SK-N-SH (cell line): Measurements from ENCODE around the gene CFAP210. TPM values are rescaled to one million over a fixed set of nuclear protein-coding genes. Genes with fewer than 3 reads are reported as not detected.

Experiments used
- CTCF ChIA-PET: fragments of 300-600, 350-600 bp; formaldehyde crosslinking; extraction: SDS; loops from one replicate; lab custom pipeline; 2021; lab: Yijun Ruan, JAX
- POLR2A ChIA-PET: fragments of 350-600 bp; sonication (Branson Sonifier 250); formaldehyde crosslinking; extraction: SDS; loops from one replicate; lab custom pipeline; 2020; ENCODE audit warnings: antibody characterized with exemption, inconsistent platforms; lab: Yijun Ruan, JAX
- DNase-seq: peaks from one replicate; pipeline ENCODE4 v3.0.0; 2012
- H2AFZ ChIP-seq: fragments of 200-600 bp; sonication (generic); 2 replicates; pipeline ENCODE4 v1.8.1; 2016; ENCODE audit warnings: antibody characterized with exemption, mild to moderate bottlenecking, low read depth
- H3F3A ChIP-seq: fragments of 200-600 bp; sonication (generic); replicated peaks from 2 replicates; pipeline ENCODE3; 2016; ENCODE audit warnings: antibody characterized with exemption, mild to moderate bottlenecking; ENCODE audit not compliant: insufficient read depth
- H3K27ac ChIP-seq, 2 experiments: fragments of 200-500 bp in 1 of 2; fragments of 200-600 bp in 1 of 2; sonication (Bioruptor generic) in 1 of 2; sonication (generic), shearing (Covaris generic) in 1 of 2; 2 replicates each; pipeline versions ENCODE4 v1.5.1 to v1.6.1; 2014 to 2016; ENCODE audit warnings: low read depth in 2 of 2, inconsistent platforms in 1 of 2, low read length in 1 of 2, mild to moderate bottlenecking in 1 of 2, mixed read lengths in 1 of 2
- H3K27me3 ChIP-seq: fragments of 200-600 bp; sonication (generic), shearing (Covaris generic); 2 replicates; pipeline ENCODE4 v1.6.1; 2016; ENCODE audit warnings: mixed run types; ENCODE audit not compliant: insufficient read depth
- H3K36me3 ChIP-seq, 2 experiments: fragments of 200-500 bp in 1 of 2; fragments of 200-600 bp in 1 of 2; sonication (Bioruptor generic) in 1 of 2; sonication (generic) in 1 of 2; replicated peaks in 1 of 2; 2 replicates each; pipeline versions ENCODE3 to v1.5.1; 2014 to 2016; ENCODE audit warnings: low read length in 1 of 2, mild to moderate bottlenecking in 1 of 2; ENCODE audit not compliant: insufficient read depth in 2 of 2, control insufficient read depth in 1 of 2
- H3K4me1 ChIP-seq, 2 experiments: fragments of 200-500 bp in 1 of 2; fragments of 200-600 bp in 1 of 2; sonication (Bioruptor generic) in 1 of 2; sonication (generic), shearing (Covaris generic) in 1 of 2; 2 replicates each; pipeline versions ENCODE4 v1.5.1 to v1.6.1; 2014 to 2016; ENCODE audit warnings: low read depth in 1 of 2, low read length in 1 of 2, mixed run types in 1 of 2; ENCODE audit not compliant: insufficient read depth in 2 of 2, control insufficient read depth in 1 of 2
- H3K4me2 ChIP-seq: fragments of 200-600 bp; sonication (generic), shearing (Covaris generic); 2 replicates; pipeline ENCODE4 v1.6.1; 2017; ENCODE audit warnings: mixed run types
- H3K4me3 ChIP-seq, 2 experiments: fragments of 200-500 bp in 1 of 2; fragments of 200-600 bp in 1 of 2; sonication (Bioruptor generic) in 1 of 2; sonication (generic), shearing (Covaris generic) in 1 of 2; 2 replicates each; pipeline versions ENCODE4 v1.5.1 to v1.8.1; 2014 to 2016; ENCODE audit warnings: low read depth in 2 of 2, inconsistent platforms in 1 of 2, low read length in 1 of 2, mild to moderate bottlenecking in 1 of 2, mixed read lengths in 1 of 2, moderate library complexity in 1 of 2
- H3K79me2 ChIP-seq: fragments of 200-600 bp; sonication (generic); 2 replicates; pipeline ENCODE4 v1.8.1; 2017; ENCODE audit warnings: mild to moderate bottlenecking; ENCODE audit not compliant: insufficient read depth
- H3K9ac ChIP-seq: fragments of 200-600 bp; sonication (generic); 2 replicates; pipeline ENCODE4 v1.6.1; 2017; ENCODE audit warnings: mixed run types
- H3K9me2 ChIP-seq: fragments of 200-600 bp; sonication (generic); 2 replicates; pipeline ENCODE4 v1.6.1; 2017; ENCODE audit warnings: mixed run types
- H3K9me3 ChIP-seq: fragments of 200-600 bp; sonication (generic); 2 replicates; pipeline ENCODE4 v1.6.1; 2017; ENCODE audit warnings: mixed run types, mild to moderate bottlenecking, moderate library complexity
- H4K20me1 ChIP-seq: fragments of 200-600 bp; sonication (generic); 2 replicates; pipeline ENCODE4 v1.6.1; 2017; ENCODE audit warnings: mild to moderate bottlenecking, mixed run types; ENCODE audit not compliant: insufficient read depth
- EZH2phosphoT487 ChIP-seq: fragments of 200-600 bp; sonication (generic); IDR thresholded peaks from 2 replicates; pipeline ENCODE4 v1.6.1; 2017; ENCODE audit warnings: low read depth, mixed run types, mild to moderate bottlenecking, antibody characterized with exemption, moderate library complexity, borderline replicate concordance
- GATA2 ChIP-seq: sonication (generic); formaldehyde crosslinking; IDR thresholded peaks from 2 replicates; pipeline ENCODE4 v1.5.0; 2020; ENCODE audit warnings: mild to moderate bottlenecking, missing genetic modification reagents
- NRF1 ChIP-seq: IDR thresholded peaks from 2 replicates; pipeline ENCODE4 v1.6.1; 2012; ENCODE audit warnings: low read depth, mild to moderate bottlenecking, low read length
- RAD21 ChIP-seq: IDR thresholded peaks from 2 replicates; pipeline ENCODE4 v1.6.1; 2012; ENCODE audit warnings: mild to moderate bottlenecking, low read length
- RCOR1 ChIP-seq: fragments of 150-350 bp; IDR thresholded peaks from 2 replicates; pipeline ENCODE4 v1.6.1; 2017; ENCODE audit warnings: antibody characterized with exemption, low read length
- RFX5 ChIP-seq: IDR thresholded peaks from 2 replicates; pipeline ENCODE4 v1.6.1; 2012; ENCODE audit warnings: mild to moderate bottlenecking, improper control_type of control experiment, low read length
- RXRA ChIP-seq: IDR thresholded peaks from 2 replicates; pipeline ENCODE4 v1.4.0; 2012; ENCODE audit warnings: low read depth, mild to moderate bottlenecking, borderline replicate concordance
- TCF12 ChIP-seq: IDR thresholded peaks from 2 replicates; pipeline ENCODE4 v1.4.0; 2012
- WGBS: methylation state at CpG from one replicate; pipeline ENCODE4 v1.1.6; 2017; ENCODE audit warnings: low lambda C conversion rate; 5-methylcytosine and 5-hydroxymethylcytosine counted together
- polyA plus RNA-seq, 3 experiments: library from polyadenylated mRNA; depleted of rRNA; stranded (reverse); fragments of >200 nt; gene quantifications; 2 replicates each; pipeline ENCODE4 v1.2.3, GENCODE V29; 2012
- TF ChIP-seq, protein P1 (sequence below): fragments of 150-350 bp; IDR thresholded peaks from 2 replicates; pipeline ENCODE4 v1.6.1; 2016; ENCODE audit warnings: mild to moderate bottlenecking, low read depth, low read length
- TF ChIP-seq, protein P2 (sequence below): IDR thresholded peaks from 2 replicates; pipeline ENCODE4 v1.4.0; 2012; ENCODE audit warnings: low read depth
- TF ChIP-seq, protein P3 (sequence below): fragments of 200-600 bp; sonication (generic); IDR thresholded peaks from 2 replicates; pipeline ENCODE4 v1.6.1; 2017; ENCODE audit warnings: antibody characterized with exemption, mild to moderate bottlenecking, moderate library complexity
- TF ChIP-seq, protein P4 (sequence below): IDR thresholded peaks from 2 replicates; pipeline ENCODE4; 2012
- TF ChIP-seq, protein P5 (sequence below): IDR thresholded peaks from 2 replicates; pipeline ENCODE4 v1.4.0; 2012; ENCODE audit warnings: low read depth, borderline replicate concordance
- TF ChIP-seq, protein P6 (sequence below): IDR thresholded peaks from 2 replicates; pipeline ENCODE4 v1.4.0; 2012; ENCODE audit warnings: low read depth, borderline replicate concordance

Gene CFAP210
- polyA plus RNA-seq, 1 of the 3 experiments (the other 2 are of a cell fraction), result 0.03 TPM

DNA sequence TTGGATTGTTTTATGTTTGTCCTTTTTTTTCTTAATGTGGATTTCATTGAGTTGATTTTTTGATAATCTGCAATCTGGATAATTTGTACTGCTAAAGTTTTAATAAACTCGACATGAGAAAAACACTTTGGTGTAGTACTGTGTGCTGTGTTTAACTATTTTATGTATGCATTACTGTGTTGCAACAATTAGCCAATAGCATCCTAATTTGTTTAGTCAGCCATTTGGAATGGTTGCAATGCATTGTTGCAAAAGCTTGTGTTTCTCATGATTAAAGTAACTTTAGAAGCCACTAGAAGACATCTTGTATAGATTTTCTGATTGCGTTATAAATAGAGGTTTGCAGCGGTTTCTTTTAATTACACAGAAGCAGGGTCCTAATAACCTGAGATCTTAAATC is 56.6 kb downstream of the CFAP210 start:
- Histone ChIP-seq H3K4me3 (no peak overlapping the region), H3K9ac (no peak overlapping the region), H3K4me1 (no peaks in the 10 kb centered on the region; a peak in 1 of 4 replicates), H3K36me3 (peaks cover 67 to 69% of the 10 kb centered on the region in 2 experiments), H3K27ac (no peak overlapping the region), H3K79me2 (no peaks in the 10 kb centered on the region), H2AFZ (no peak overlapping the region), H3K9me3 (no peaks in the 10 kb centered on the region), H3K4me2 (no peak overlapping the region), H3K9me2 (no peaks in the 10 kb centered on the region), H3F3A (no peaks in the 10 kb centered on the region), H3K27me3 (no peaks in the 10 kb centered on the region), H4K20me1 (no peaks in the 10 kb centered on the region)
- POLR2A ChIA-PET, result no interaction called here
- no peak for DNase-seq
- 84% methylated on average over 3 of the region's 3 CpGs for WGBS
- TF ChIP-seq EZH2phosphoT487 (no peak), GATA2 (no peak), RAD21 (no peak), RFX5 (no peak), RXRA (no peak), RCOR1 (no peak), TCF12 (no peak), NRF1 (no peak)
- TF ChIP-seq, protein P1, sequence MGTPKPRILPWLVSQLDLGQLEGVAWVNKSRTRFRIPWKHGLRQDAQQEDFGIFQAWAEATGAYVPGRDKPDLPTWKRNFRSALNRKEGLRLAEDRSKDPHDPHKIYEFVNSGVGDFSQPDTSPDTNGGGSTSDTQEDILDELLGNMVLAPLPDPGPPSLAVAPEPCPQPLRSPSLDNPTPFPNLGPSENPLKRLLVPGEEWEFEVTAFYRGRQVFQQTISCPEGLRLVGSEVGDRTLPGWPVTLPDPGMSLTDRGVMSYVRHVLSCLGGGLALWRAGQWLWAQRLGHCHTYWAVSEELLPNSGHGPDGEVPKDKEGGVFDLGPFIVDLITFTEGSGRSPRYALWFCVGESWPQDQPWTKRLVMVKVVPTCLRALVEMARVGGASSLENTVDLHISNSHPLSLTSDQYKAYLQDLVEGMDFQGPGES, result no peak
- TF ChIP-seq, protein P2, sequence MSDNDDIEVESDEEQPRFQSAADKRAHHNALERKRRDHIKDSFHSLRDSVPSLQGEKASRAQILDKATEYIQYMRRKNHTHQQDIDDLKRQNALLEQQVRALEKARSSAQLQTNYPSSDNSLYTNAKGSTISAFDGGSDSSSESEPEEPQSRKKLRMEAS, result no peak
- TF ChIP-seq, protein P3, sequence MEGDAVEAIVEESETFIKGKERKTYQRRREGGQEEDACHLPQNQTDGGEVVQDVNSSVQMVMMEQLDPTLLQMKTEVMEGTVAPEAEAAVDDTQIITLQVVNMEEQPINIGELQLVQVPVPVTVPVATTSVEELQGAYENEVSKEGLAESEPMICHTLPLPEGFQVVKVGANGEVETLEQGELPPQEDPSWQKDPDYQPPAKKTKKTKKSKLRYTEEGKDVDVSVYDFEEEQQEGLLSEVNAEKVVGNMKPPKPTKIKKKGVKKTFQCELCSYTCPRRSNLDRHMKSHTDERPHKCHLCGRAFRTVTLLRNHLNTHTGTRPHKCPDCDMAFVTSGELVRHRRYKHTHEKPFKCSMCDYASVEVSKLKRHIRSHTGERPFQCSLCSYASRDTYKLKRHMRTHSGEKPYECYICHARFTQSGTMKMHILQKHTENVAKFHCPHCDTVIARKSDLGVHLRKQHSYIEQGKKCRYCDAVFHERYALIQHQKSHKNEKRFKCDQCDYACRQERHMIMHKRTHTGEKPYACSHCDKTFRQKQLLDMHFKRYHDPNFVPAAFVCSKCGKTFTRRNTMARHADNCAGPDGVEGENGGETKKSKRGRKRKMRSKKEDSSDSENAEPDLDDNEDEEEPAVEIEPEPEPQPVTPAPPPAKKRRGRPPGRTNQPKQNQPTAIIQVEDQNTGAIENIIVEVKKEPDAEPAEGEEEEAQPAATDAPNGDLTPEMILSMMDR, result no peak
- TF ChIP-seq, protein P4, sequence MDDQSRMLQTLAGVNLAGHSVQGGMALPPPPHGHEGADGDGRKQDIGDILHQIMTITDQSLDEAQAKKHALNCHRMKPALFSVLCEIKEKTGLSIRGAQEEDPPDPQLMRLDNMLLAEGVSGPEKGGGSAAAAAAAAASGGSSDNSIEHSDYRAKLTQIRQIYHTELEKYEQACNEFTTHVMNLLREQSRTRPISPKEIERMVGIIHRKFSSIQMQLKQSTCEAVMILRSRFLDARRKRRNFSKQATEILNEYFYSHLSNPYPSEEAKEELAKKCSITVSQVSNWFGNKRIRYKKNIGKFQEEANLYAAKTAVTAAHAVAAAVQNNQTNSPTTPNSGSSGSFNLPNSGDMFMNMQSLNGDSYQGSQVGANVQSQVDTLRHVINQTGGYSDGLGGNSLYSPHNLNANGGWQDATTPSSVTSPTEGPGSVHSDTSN, result no peak
- TF ChIP-seq, protein P5, sequence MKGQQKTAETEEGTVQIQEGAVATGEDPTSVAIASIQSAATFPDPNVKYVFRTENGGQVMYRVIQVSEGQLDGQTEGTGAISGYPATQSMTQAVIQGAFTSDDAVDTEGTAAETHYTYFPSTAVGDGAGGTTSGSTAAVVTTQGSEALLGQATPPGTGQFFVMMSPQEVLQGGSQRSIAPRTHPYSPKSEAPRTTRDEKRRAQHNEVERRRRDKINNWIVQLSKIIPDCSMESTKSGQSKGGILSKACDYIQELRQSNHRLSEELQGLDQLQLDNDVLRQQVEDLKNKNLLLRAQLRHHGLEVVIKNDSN, result no peak
- TF ChIP-seq, protein P6, sequence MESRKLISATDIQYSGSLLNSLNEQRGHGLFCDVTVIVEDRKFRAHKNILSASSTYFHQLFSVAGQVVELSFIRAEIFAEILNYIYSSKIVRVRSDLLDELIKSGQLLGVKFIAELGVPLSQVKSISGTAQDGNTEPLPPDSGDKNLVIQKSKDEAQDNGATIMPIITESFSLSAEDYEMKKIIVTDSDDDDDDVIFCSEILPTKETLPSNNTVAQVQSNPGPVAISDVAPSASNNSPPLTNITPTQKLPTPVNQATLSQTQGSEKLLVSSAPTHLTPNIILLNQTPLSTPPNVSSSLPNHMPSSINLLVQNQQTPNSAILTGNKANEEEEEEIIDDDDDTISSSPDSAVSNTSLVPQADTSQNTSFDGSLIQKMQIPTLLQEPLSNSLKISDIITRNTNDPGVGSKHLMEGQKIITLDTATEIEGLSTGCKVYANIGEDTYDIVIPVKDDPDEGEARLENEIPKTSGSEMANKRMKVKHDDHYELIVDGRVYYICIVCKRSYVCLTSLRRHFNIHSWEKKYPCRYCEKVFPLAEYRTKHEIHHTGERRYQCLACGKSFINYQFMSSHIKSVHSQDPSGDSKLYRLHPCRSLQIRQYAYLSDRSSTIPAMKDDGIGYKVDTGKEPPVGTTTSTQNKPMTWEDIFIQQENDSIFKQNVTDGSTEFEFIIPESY, result no peak
- CTCF ChIA-PET, result interaction anchor here (0.7 kb wide), 1 partner anchor 99 kb away, joined by 3 read pairs; no protein-coding TSS in a partner anchor
